ENCODE measurements around the gene HPCAL1.

Gene HPCAL1

GRCh38 chr2:10357193-10358169 is 54.8 kb downstream of the HPCAL1 start:
- DNase-seq: no peak

GRCh38 chr2:10359246-10359645 is 56.5 kb downstream of the HPCAL1 start:
- DNase-seq: no peak

- DNase-seq: no peak
Observed at GRCh38 chr2:10359731-10360329, 57.1 kb downstream of the HPCAL1 start.

- no peak for DNase-seq
Observed at GRCh38 chr2:10360460-10360849, 57.8 kb downstream of the HPCAL1 start.

- no peak for DNase-seq
Observed at GRCh38 chr2:10360850-10361588, 58.3 kb downstream of the HPCAL1 start.

- DNase-seq: no peak
Observed at GRCh38 chr2:10362096-10362897, 59.6 kb downstream of the HPCAL1 start.

GRCh38 chr2:10362898-10363454 is 60.3 kb downstream of the HPCAL1 start:
- no peak for DNase-seq

GRCh38 chr2:10363861-10364610 is 61.3 kb downstream of the HPCAL1 start:
- no peak for DNase-seq

- no peak for DNase-seq
Observed at GRCh38 chr2:10365412-10365811, 62.7 kb downstream of the HPCAL1 start.

GRCh38 chr2:10366601-10367270 is 64.0 kb downstream of the HPCAL1 start:
- no peak for DNase-seq

- no peak for DNase-seq
Observed at GRCh38 chr2:10367472-10368439, 65.1 kb downstream of the HPCAL1 start.

GRCh38 chr2:10368491-10369231 is 66.0 kb downstream of the HPCAL1 start:
- no peak for DNase-seq

GRCh38 chr2:10369269-10370255 is 66.9 kb downstream of the HPCAL1 start:
- no peak for DNase-seq

GRCh38 chr2:10370390-10370789 is 67.7 kb downstream of the HPCAL1 start:
- no peak for DNase-seq

- DNase-seq: no peak
Observed at GRCh38 chr2:10370895-10371294, 68.2 kb downstream of the HPCAL1 start.

- DNase-seq: no peak
Observed at GRCh38 chr2:10371441-10372196, 68.9 kb downstream of the HPCAL1 start.
